GM12874 (cell line): ENCODE results near the gene ASTN2.

Source experiments
- CTCF ChIP-seq: IDR thresholded peaks from 2 replicates; pipeline ENCODE4 v1.5.1; 2011; ENCODE audit warnings: low read depth, mild to moderate bottlenecking, control low read depth, low read length, moderate library complexity; ENCODE audit not compliant: insufficient read depth

ASTN2 gene

GRCh38 chr9:116733010-116733641 lies 681.7 kb downstream of the ASTN2 start:
- no peak for TF ChIP-seq CTCF

- TF ChIP-seq CTCF = no peak
Observed at GRCh38 chr9:116726602-116727001, 688.3 kb downstream of the ASTN2 start.

- no peak for TF ChIP-seq CTCF
Observed at GRCh38 chr9:116724123-116724522, 690.7 kb downstream of the ASTN2 start.

GRCh38 chr9:116721944-116722343 lies 692.9 kb downstream of the ASTN2 start:
- no peak for TF ChIP-seq CTCF

GRCh38 chr9:116721411-116721810 lies 693.4 kb downstream of the ASTN2 start:
- TF ChIP-seq CTCF = no peak

GRCh38 chr9:116720111-116720510 lies 694.7 kb downstream of the ASTN2 start:
- TF ChIP-seq CTCF = no peak

GRCh38 chr9:116718111-116718510 lies 696.7 kb downstream of the ASTN2 start:
- no peak for TF ChIP-seq CTCF
